OCI-LY1 (cell line): ENCODE measurements around the gene OR2F1.

Experiments
- H2AFZ ChIP-seq: fragments of 200-600 bp; sonication (generic), shearing (Covaris generic); 2 replicates; pipeline ENCODE4 v1.6.0; 2014; ENCODE audit warnings: antibody characterized with exemption, mild to moderate bottlenecking, low read length
- H3F3A ChIP-seq: fragments of 200-600 bp; sonication (generic), shearing (Covaris generic); 2 replicates; pipeline ENCODE4 v1.6.0; 2014; ENCODE audit warnings: mild to moderate bottlenecking, antibody characterized with exemption, low read length, moderate library complexity; ENCODE audit not compliant: insufficient read depth
- H3K27ac ChIP-seq: fragments of 200-600 bp; sonication (generic); 2 replicates; pipeline ENCODE4 v1.5.1; 2014; ENCODE audit warnings: low read length, mixed run types, mild to moderate bottlenecking, low read depth; ENCODE audit not compliant: poor library complexity, severe bottlenecking
- H3K27me3 ChIP-seq: fragments of 200-600 bp; sonication (generic); 2 replicates; pipeline ENCODE4 v1.6.0; 2014; ENCODE audit warnings: antibody characterized with exemption, mild to moderate bottlenecking, low read length, moderate library complexity; ENCODE audit not compliant: insufficient read depth
- H3K36me3 ChIP-seq: fragments of 200-600 bp; sonication (generic); 2 replicates; pipeline ENCODE4 v1.6.1; 2014; ENCODE audit warnings: mild to moderate bottlenecking, antibody characterized with exemption, low read length, moderate library complexity, mixed read lengths; ENCODE audit not compliant: insufficient read depth
- H3K4me1 ChIP-seq: fragments of 200-600 bp; sonication (generic); 2 replicates; pipeline ENCODE4 v1.5.1; 2014; ENCODE audit warnings: mild to moderate bottlenecking, low read length, moderate library complexity; ENCODE audit not compliant: insufficient read depth, severe bottlenecking
- H3K4me2 ChIP-seq: fragments of 200-600 bp; sonication (generic), shearing (Covaris generic); 2 replicates; pipeline ENCODE4 v1.6.1; 2014; ENCODE audit warnings: low read length
- H3K4me3 ChIP-seq: fragments of 200-600 bp; sonication (generic); 2 replicates; pipeline ENCODE4 v1.5.1; 2014; ENCODE audit warnings: low read length, low read depth, mild to moderate bottlenecking, mixed read lengths; ENCODE audit not compliant: poor library complexity, severe bottlenecking
- H3K79me2 ChIP-seq: fragments of 200-600 bp; shearing (Covaris generic); 2 replicates; pipeline ENCODE4 v1.6.1; 2016; ENCODE audit warnings: mixed run types, low read length, mixed read lengths; ENCODE audit not compliant: insufficient read depth
- H3K9ac ChIP-seq: fragments of 200-600 bp; sonication (generic), shearing (Covaris generic); 2 replicates; pipeline ENCODE4 v1.6.1; 2014; ENCODE audit warnings: mild to moderate bottlenecking, low read length, mixed read lengths
- H3K9me2 ChIP-seq: fragments of 200-600 bp; sonication (generic), shearing (Covaris generic); 2 replicates; pipeline ENCODE4 v1.6.1; 2014; ENCODE audit warnings: low read depth, mild to moderate bottlenecking, low read length, mixed read lengths
- H3K9me3 ChIP-seq: fragments of 200-600 bp; shearing (Covaris generic); 2 replicates; pipeline ENCODE4 v1.6.1; 2014; ENCODE audit warnings: low read length, mixed read lengths
- H4K20me1 ChIP-seq: fragments of 200-600 bp; sonication (generic), shearing (Covaris generic); 2 replicates; pipeline ENCODE4 v1.6.0; 2016; ENCODE audit warnings: mild to moderate bottlenecking, low read length; ENCODE audit not compliant: insufficient read depth
- EZH2 ChIP-seq: fragments of 200-600 bp; sonication (generic), shearing (Covaris generic); IDR thresholded peaks from 2 replicates; pipeline ENCODE4 v1.8.0; 2017; ENCODE audit warnings: borderline replicate concordance, mixed run types, mild to moderate bottlenecking, antibody characterized with exemption, low read length, moderate library complexity, mixed read lengths
- TF ChIP-seq, protein P1 (sequence below): fragments of 200-600 bp; sonication (generic), shearing (Covaris generic); IDR thresholded peaks from 2 replicates; pipeline ENCODE4 v1.5.1; 2017; ENCODE audit warnings: mild to moderate bottlenecking, antibody characterized with exemption, low read length, moderate library complexity, mixed read lengths

Gene OR2F1

DNA sequence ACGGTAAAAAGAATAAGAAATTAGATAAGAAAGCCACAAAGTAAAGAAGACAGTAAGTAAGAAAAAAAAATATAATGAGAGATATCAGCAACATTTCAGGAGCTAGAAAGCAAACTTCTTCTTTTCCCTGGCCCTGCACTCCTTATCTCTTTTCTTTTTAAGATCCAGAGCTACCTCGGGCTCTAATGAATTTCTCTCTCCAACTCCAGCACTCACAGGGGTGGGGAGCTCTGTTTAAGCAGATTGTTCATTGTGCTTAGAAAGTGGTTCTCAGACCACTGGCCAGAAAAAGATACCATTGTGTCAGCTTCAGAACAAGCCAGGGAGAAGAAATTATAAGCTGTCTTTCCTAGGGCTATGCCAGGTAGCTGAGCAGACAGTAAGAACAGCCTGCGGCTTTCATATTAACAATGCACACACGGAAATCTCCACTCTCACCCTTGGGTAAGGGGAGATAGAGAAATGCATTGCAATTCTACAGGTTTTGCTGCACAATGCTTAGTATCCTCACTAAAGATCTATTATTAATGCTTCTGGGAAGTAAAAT is 19.3 kb downstream of the OR2F1 start:
- Histone ChIP-seq H3K27ac (no peak overlapping the region), H3K9me3 (no peaks in the 10 kb centered on the region), H3K79me2 (no peaks in the 10 kb centered on the region), H3F3A (no peaks in the 10 kb centered on the region), H3K4me2 (no peak overlapping the region), H3K4me1 (no peaks in the 10 kb centered on the region), H3K9me2 (no peaks in the 10 kb centered on the region), H3K27me3 (no peaks in the 10 kb centered on the region), H3K9ac (no peak overlapping the region), H3K36me3 (no peaks in the 10 kb centered on the region), H3K4me3 (no peak overlapping the region), H4K20me1 (no peaks in the 10 kb centered on the region), H2AFZ (no peak overlapping the region)
- TF ChIP-seq, protein P1, sequence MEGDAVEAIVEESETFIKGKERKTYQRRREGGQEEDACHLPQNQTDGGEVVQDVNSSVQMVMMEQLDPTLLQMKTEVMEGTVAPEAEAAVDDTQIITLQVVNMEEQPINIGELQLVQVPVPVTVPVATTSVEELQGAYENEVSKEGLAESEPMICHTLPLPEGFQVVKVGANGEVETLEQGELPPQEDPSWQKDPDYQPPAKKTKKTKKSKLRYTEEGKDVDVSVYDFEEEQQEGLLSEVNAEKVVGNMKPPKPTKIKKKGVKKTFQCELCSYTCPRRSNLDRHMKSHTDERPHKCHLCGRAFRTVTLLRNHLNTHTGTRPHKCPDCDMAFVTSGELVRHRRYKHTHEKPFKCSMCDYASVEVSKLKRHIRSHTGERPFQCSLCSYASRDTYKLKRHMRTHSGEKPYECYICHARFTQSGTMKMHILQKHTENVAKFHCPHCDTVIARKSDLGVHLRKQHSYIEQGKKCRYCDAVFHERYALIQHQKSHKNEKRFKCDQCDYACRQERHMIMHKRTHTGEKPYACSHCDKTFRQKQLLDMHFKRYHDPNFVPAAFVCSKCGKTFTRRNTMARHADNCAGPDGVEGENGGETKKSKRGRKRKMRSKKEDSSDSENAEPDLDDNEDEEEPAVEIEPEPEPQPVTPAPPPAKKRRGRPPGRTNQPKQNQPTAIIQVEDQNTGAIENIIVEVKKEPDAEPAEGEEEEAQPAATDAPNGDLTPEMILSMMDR: no peak
- TF ChIP-seq EZH2: no peak

DNA sequence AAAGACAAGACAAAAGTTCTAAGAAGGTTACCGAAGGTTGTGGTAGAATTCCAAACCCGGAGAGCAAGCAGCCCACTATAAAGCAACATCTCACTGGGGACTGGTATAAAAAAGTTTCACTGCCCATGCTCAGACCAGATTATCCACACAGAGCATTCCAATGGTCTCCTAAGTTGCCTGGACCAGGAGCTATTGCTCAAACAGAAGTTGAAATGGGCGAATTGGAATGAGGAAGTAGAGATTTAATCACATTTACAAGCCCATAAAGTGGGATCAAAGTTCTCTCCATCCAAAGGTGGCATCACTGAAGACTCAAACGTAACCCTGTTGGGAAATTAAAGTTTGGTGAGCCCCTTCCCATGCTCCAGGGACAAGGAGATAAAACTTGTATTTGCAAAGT is 19.8 kb downstream of the OR2F1 start:
- H4K20me1 ChIP-seq: no peaks in the 10 kb centered on the region
- no peak overlapping the region for H3K9ac ChIP-seq
- H2AFZ ChIP-seq: no peak overlapping the region
- no peaks in the 10 kb centered on the region for H3K79me2 ChIP-seq
- no peak for TF ChIP-seq EZH2
- TF ChIP-seq, protein P1: no peak
- H3K27ac ChIP-seq: no peak overlapping the region
- no peak overlapping the region for H3K4me2 ChIP-seq
- no peaks in the 10 kb centered on the region for H3K27me3 ChIP-seq
- no peaks in the 10 kb centered on the region for H3K36me3 ChIP-seq
- no peaks in the 10 kb centered on the region for H3K4me1 ChIP-seq
- H3K9me3 ChIP-seq: no peaks in the 10 kb centered on the region
- no peak overlapping the region for H3K4me3 ChIP-seq
- H3F3A ChIP-seq: no peaks in the 10 kb centered on the region
- H3K9me2 ChIP-seq: no peaks in the 10 kb centered on the region

DNA sequence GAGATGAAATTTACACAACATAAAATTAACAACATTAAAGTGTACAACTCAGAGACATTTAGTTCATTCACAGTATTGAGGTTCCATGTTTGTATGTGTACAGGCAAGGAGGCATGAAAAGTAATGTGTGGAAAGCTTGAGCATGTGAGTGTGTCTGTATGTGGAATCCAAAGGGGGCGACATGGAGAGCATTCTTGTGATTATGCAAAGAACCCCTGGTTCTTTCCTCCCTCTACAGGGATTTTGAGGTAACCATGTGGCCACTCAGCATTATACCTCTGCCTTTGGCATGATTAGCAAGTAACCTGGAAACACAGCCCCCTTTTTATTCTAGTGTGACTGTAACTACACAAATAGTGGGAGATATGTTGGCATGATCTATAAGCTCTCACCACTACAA is 21.0 kb downstream of the OR2F1 start:
- Histone ChIP-seq H3K27ac (no peak overlapping the region), H3K4me1 (no peaks in the 10 kb centered on the region), H4K20me1 (no peaks in the 10 kb centered on the region), H3K4me3 (no peak overlapping the region), H3F3A (no peaks in the 10 kb centered on the region), H3K36me3 (no peaks in the 10 kb centered on the region), H3K9me3 (no peaks in the 10 kb centered on the region), H3K9ac (no peak overlapping the region), H3K9me2 (no peaks in the 10 kb centered on the region), H3K27me3 (no peaks in the 10 kb centered on the region), H3K79me2 (no peaks in the 10 kb centered on the region), H3K4me2 (no peak overlapping the region), H2AFZ (no peak overlapping the region)
- TF ChIP-seq EZH2: no peak
- TF ChIP-seq, protein P1: no peak
